Measurements from ENCODE around the gene STARD9.

The STARD9 gene

DNA sequence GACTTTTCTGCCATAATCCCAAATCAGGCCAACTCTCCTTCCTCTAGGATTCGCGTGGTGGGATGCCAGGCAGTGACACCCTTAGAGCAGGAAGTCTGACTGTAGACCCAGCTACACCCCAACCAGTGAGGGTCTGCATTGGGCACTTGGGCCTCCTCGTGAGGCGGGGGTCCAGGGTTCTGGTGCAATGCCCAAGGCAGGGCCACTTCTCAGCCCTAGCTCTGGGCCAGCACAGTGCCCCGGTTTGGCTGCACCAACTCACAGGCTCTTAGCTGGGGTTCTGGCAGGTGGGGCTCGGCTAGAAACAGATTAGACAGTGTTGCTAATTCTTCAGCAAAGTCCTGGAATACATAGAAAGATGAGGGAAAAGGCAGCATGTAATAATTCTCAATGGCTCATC is 148.9 kb downstream of the STARD9 start:
- no peak for TF ChIP-seq CTCF (IDR thresholded peaks at IDR 0.05; ENCODE audit: control insufficient read depth, extremely low read depth, insufficient read depth)
- no peak for DNase-seq (ENCODE audit: low read depth)
- no peak overlapping the region for H3K4me3 ChIP-seq (ENCODE audit: low read depth, low read length)

GRCh38 chr15:42725331-42725903 is 150.0 kb downstream of the STARD9 start:
- DNase-seq (ENCODE audit: low read depth) = no peak
- H3K4me3 ChIP-seq (ENCODE audit: low read depth, low read length) = no peak overlapping the region
- TF ChIP-seq CTCF (IDR thresholded peaks at IDR 0.05; ENCODE audit: control insufficient read depth, extremely low read depth, insufficient read depth) = no peak

DNA sequence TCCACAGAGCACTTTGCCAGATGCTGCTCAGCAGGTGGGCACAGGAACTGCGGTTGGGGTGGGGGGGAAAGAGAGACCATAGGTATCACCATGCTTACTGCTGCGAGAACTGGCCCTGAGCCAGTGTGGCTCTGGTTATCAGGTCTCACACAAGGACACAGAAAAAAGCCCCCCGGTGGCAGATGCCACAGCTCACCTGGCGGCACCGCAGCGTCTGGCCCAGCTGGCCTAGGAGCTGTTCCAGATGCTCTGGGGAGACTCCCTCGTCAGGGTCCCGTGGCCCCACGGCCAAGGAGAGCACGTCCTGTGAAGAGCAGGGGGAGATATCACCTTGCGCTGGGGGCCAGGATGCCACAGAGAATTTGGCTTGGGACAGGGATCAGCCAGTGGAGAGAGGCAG is 150.7 kb downstream of the STARD9 start:
- no peak for DNase-seq (ENCODE audit: low read depth)
- no peak overlapping the region for H3K4me3 ChIP-seq (ENCODE audit: low read depth, low read length)
- TF ChIP-seq CTCF (IDR thresholded peaks at IDR 0.05; ENCODE audit: control insufficient read depth, extremely low read depth, insufficient read depth) = no peak

DNA sequence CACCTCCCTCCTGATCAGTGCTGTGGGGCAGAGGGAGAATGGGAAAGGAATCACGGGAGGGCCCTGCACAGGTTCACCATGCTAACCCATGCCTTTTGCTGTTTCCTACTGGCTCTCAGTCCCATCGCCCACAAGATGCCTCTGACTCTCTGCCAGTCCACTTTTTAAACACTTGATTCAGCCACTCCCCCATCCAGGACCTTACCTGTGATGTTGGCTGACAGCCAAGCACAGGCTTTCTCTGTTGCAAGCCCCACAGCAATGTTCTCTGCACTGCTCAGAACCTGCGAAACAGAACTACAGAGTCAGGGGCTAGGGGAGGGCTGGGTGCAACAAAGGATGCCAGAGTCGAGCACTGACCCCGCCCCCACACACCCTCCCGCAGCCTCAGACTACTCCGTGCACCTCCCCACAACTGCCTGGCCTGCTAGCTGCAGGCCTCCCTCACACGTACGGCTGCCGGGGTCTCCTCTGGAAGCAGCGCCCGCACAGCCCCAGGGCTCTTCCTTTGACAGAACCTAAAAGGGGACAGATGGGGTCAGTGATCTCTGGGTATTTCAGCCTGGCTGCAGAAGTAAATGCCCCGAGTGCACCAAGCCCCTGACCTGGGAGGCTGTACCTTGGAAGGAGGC is 152.5 kb downstream of the STARD9 start:
- no peak overlapping the region for H3K4me3 ChIP-seq (ENCODE audit: low read depth, low read length)
- no peak for DNase-seq (ENCODE audit: low read depth)
- no peak for TF ChIP-seq CTCF (IDR thresholded peaks at IDR 0.05; ENCODE audit: control insufficient read depth, extremely low read depth, insufficient read depth)

- H3K4me3 ChIP-seq (ENCODE audit: low read depth, low read length) = no peak overlapping the region
- TF ChIP-seq CTCF (IDR thresholded peaks at IDR 0.05; ENCODE audit: control insufficient read depth, extremely low read depth, insufficient read depth) = no peak
- DNase-seq (ENCODE audit: low read depth) = no peak
Measured at GRCh38 chr15:42728560-42728959, 153.2 kb downstream of the STARD9 start.

DNA sequence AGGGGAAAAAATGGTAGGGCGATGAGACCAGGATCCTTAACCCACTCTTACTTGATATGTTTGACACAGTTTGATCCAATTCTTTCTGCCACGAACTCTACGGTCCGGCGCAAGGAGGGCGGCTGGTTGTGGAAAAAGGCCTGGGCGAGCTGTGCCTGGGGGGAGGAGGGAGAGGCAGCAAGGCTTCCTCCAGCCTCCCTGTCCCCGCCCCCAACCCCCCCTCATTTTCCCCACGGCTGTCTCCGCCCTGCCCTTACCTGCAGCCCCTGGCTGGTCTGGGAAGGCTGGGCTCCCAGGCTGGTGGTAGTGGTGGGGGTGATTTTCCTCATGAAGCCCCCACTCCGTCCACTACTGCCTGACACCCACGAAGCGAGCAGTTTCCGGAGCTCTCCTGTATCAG is 153.6 kb downstream of the STARD9 start:
- TF ChIP-seq CTCF (IDR thresholded peaks at IDR 0.05; ENCODE audit: control insufficient read depth, extremely low read depth, insufficient read depth) = no peak
- DNase-seq (ENCODE audit: low read depth) = no peak
- no peak overlapping the region for H3K4me3 ChIP-seq (ENCODE audit: low read depth, low read length)

DNA sequence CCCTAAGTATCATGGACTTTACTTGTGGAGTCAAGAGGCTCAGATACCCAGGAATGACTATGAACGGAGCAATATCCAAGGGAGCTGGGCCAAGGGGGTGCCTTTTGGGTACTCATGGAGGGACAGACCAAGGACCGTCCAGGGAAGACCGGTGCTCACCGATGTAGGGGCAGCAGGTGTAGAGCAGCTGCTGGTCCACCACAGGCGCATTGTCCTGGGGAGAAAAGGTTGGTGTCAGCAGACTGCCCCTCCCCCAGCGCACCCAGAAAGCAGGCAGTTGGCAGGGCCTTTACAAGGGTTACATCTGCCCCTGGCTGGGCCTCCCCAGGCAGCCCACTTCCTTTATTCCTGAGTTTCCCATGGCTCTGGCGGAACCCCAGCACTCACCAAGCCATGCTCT is 154.0 kb downstream of the STARD9 start:
- H3K4me3 ChIP-seq (ENCODE audit: low read depth, low read length) = no peak overlapping the region
- no peak for DNase-seq (ENCODE audit: low read depth)
- no peak for TF ChIP-seq CTCF (IDR thresholded peaks at IDR 0.05; ENCODE audit: control insufficient read depth, extremely low read depth, insufficient read depth)
